ENCODE results near the gene ANAPC2.

Gene ANAPC2

GRCh38 chr9:137173796-137174664 is 14.3 kb downstream of the ANAPC2 start:
- no peak for DNase-seq (ENCODE audit: low read depth)

GRCh38 chr9:137172901-137173795 is 15.2 kb downstream of the ANAPC2 start:
- no peak for DNase-seq (ENCODE audit: low read depth)

- no peak for DNase-seq (ENCODE audit: low read depth)
These were observed 17.0 kb downstream of the ANAPC2 start for GRCh38 chr9:137171149-137171900.

GRCh38 chr9:137170486-137171148 is 17.7 kb downstream of the ANAPC2 start:
- DNase-seq (ENCODE audit: low read depth), result no peak

GRCh38 chr9:137169896-137170358 is 18.4 kb downstream of the ANAPC2 start, which contains the start of gene LRRC26:
LRRC26 (minus strand) TSS chr9:137170051; CDS start chr9:137169943, 108 bp downstream.
- DNase-seq (ENCODE audit: low read depth), result no peak

- no peak for DNase-seq (ENCODE audit: low read depth)
These were observed 19.2 kb downstream of the ANAPC2 start for GRCh38 chr9:137168904-137169856.

- no peak for DNase-seq (ENCODE audit: low read depth)
These were observed 19.8 kb downstream of the ANAPC2 start for GRCh38 chr9:137168573-137168903.

GRCh38 chr9:137167747-137168572 is 20.4 kb downstream of the ANAPC2 start:
- DNase-seq (ENCODE audit: low read depth), result peak; percentile 75

- no peak for DNase-seq (ENCODE audit: low read depth)
These were observed 21.0 kb downstream of the ANAPC2 start for GRCh38 chr9:137167277-137167746.

GRCh38 chr9:137166380-137167229 is 21.8 kb downstream of the ANAPC2 start:
- no peak for DNase-seq (ENCODE audit: low read depth)

GRCh38 chr9:137165250-137165836 is 23.0 kb downstream of the ANAPC2 start:
- DNase-seq (ENCODE audit: low read depth), result no peak

- DNase-seq (ENCODE audit: low read depth), result no peak
These were observed 23.8 kb downstream of the ANAPC2 start for GRCh38 chr9:137164370-137165249.

GRCh38 chr9:137163805-137164204 is 24.6 kb downstream of the ANAPC2 start:
- no peak for DNase-seq (ENCODE audit: low read depth)

GRCh38 chr9:137163365-137163715 is 25.0 kb downstream of the ANAPC2 start:
- no peak for DNase-seq (ENCODE audit: low read depth)

- no peak for DNase-seq (ENCODE audit: low read depth)
These were observed 25.6 kb downstream of the ANAPC2 start for GRCh38 chr9:137162505-137163364.
